Neuronal stem cell (in vitro differentiated cells): ENCODE measurements around the gene IFNA1.

ENCODE experiments used
- DNase-seq: peaks from one replicate; pipeline ENCODE4 v3.0.0-alpha.2; 2013; ENCODE audit warnings: low spot score
- H2AFZ ChIP-seq: one replicate; pipeline ENCODE4 v1.6.1; 2013; ENCODE audit warnings: mild to moderate bottlenecking, low read length, inconsistent platforms
- H2AK5ac ChIP-seq: 2 replicates; pipeline ENCODE4 v1.6.1; 2013; ENCODE audit warnings: low read depth, mild to moderate bottlenecking, inconsistent platforms, low read length, moderate library complexity, mixed read lengths
- H2BK120ac ChIP-seq: 2 replicates; pipeline ENCODE4 v1.6.1; 2013; ENCODE audit warnings: low read depth, mild to moderate bottlenecking, inconsistent platforms, low read length, moderate library complexity, mixed read lengths
- H2BK12ac ChIP-seq: one replicate; pipeline ENCODE4 v1.6.1; 2013; ENCODE audit warnings: low read length, inconsistent platforms
- H2BK15ac ChIP-seq: 2 replicates; pipeline ENCODE4 v1.6.1; 2013; ENCODE audit warnings: mild to moderate bottlenecking, low read length, inconsistent platforms, mixed read lengths
- H2BK5ac ChIP-seq: one replicate; pipeline ENCODE4 v1.6.1; 2013; ENCODE audit warnings: inconsistent platforms, mild to moderate bottlenecking, low read length, moderate library complexity
- H3K14ac ChIP-seq: one replicate; pipeline ENCODE4 v1.6.1; 2013; ENCODE audit warnings: low read length, inconsistent platforms
- H3K18ac ChIP-seq: 2 replicates; pipeline ENCODE4 v1.6.1; 2013; ENCODE audit warnings: low read length, inconsistent platforms
- H3K23ac ChIP-seq: 2 replicates; pipeline ENCODE4 v1.6.1; 2013; ENCODE audit warnings: low read depth, mild to moderate bottlenecking, mixed read lengths, low read length, inconsistent platforms; ENCODE audit not compliant: poor library complexity
- H3K27ac ChIP-seq: replicated peaks from 3 replicates; pipeline ENCODE4 v1.5.1; 2013; ENCODE audit warnings: low read length, inconsistent platforms
- H3K27me3 ChIP-seq, 3 experiments: 2 replicates each; pipeline ENCODE4 v1.6.1; 2013; ENCODE audit warnings: low read length in 3 of 3, mild to moderate bottlenecking in 2 of 3, inconsistent platforms in 1 of 3, low read depth in 1 of 3, mixed read lengths in 1 of 3, moderate library complexity in 1 of 3; ENCODE audit not compliant: control insufficient read depth in 3 of 3, insufficient read depth in 3 of 3
- H3K36me3 ChIP-seq, 2 donors: replicated peaks in 1 of 2; 2 replicates each; pipeline ENCODE4 v1.6.1; 2013; ENCODE audit warnings: low read length in 2 of 2; ENCODE audit not compliant: control insufficient read depth in 2 of 2, insufficient read depth in 2 of 2
- H3K4ac ChIP-seq: 2 replicates; pipeline ENCODE4 v1.6.1; 2013; ENCODE audit warnings: inconsistent platforms, mild to moderate bottlenecking, low read length, moderate library complexity
- H3K4me1 ChIP-seq, 2 donors: 1 replicate in 1 of 2; 2 replicates in 1 of 2; pipeline ENCODE4 v1.6.1; 2013; ENCODE audit warnings: low read length in 2 of 2, low read depth in 1 of 2; ENCODE audit not compliant: control insufficient read depth in 2 of 2, insufficient read depth in 1 of 2
- H3K4me2 ChIP-seq: one replicate; pipeline ENCODE4 v1.6.1; 2013; ENCODE audit warnings: mild to moderate bottlenecking, low read length, inconsistent platforms; ENCODE audit not compliant: insufficient read depth, poor library complexity, severe bottlenecking
- H3K4me3 ChIP-seq, 2 donors: 2 replicates each; pipeline ENCODE4 v1.5.1; 2013; ENCODE audit warnings: low read length in 2 of 2, mild to moderate bottlenecking in 2 of 2, inconsistent platforms in 1 of 2, moderate library complexity in 1 of 2
- H3K79me1 ChIP-seq: one replicate; pipeline ENCODE4 v1.6.1; 2013; ENCODE audit warnings: low read depth, mild to moderate bottlenecking, inconsistent platforms, low read length, moderate library complexity
- H3K9ac ChIP-seq: one replicate; pipeline ENCODE4 v1.6.1; 2013; ENCODE audit warnings: mild to moderate bottlenecking, low read depth, low read length, inconsistent platforms; ENCODE audit not compliant: poor library complexity
- H3K9me3 ChIP-seq, 2 donors: replicated peaks in 1 of 2; 2 replicates each; pipeline versions ENCODE3 to v1.6.1; 2013; ENCODE audit warnings: low read length in 2 of 2, mild to moderate bottlenecking in 2 of 2, inconsistent platforms in 1 of 2, low read depth in 1 of 2, mixed read lengths in 1 of 2, moderate library complexity in 1 of 2; ENCODE audit not compliant: control insufficient read depth in 2 of 2, insufficient read depth in 1 of 2
- H4K8ac ChIP-seq: one replicate; pipeline ENCODE4 v1.6.1; 2013; ENCODE audit warnings: low read depth, mild to moderate bottlenecking, inconsistent platforms, low read length, moderate library complexity
- H4K91ac ChIP-seq: one replicate; pipeline ENCODE4 v1.6.1; 2013; ENCODE audit warnings: low read length, low read depth, mild to moderate bottlenecking, inconsistent platforms; ENCODE audit not compliant: poor library complexity
- WGBS, 2 donors: extraction: QIAGEN DNeasy Blood & Tissue Kit; methylation state at CpG; one replicate each; pipeline ENCODE4 v1.1.7; 2013; ENCODE audit warnings: missing lambda C conversion rate in 2 of 2, mixed read lengths in 1 of 2; ENCODE audit not compliant: insufficient read length in 2 of 2, insufficient replicate concordance in 1 of 2; ENCODE audit errors: extremely low coverage in 2 of 2; 5-methylcytosine and 5-hydroxymethylcytosine counted together

IFNA1 gene

DNA sequence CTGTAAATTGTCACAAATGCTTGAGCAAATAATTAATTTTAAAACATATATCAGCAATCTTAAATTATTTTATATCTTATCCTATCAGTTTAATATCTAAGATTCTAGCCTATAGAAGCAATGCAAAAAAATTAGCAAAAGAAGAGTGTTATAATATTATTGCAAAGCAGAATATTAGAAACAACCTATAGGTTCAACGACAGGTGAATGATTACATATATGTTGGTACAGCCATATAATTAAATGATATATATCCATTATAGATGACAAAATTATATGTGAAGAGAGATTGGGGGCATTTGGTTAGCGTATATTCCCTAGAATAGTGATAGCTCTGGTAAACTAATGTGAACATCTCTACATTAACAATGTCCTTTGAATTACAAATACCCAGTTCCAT lies 42.0 kb downstream of the IFNA1 start, which contains the start of gene IFNE:
Gene IFNE, minus strand, starts transcription at position 101 of the 400 bp plus-strand sequence. CDS start 619 bp downstream, outside the sequence.
- Histone ChIP-seq H2BK120ac (no peak within 1 kb of the TSS), H2BK5ac (no peak within 1 kb of the TSS), H2BK12ac (no peak within 1 kb of the TSS), H3K14ac (no peak within 1 kb of the TSS), H2BK15ac (no peak within 1 kb of the TSS), H3K18ac (no peak within 1 kb of the TSS), H3K4ac (no peak within 1 kb of the TSS), H3K4me2 (no peak within 1 kb of the TSS), H4K91ac (no peak within 1 kb of the TSS), H3K36me3 (no peaks in the 10 kb centered on the region), H3K23ac (no peak within 1 kb of the TSS), H3K79me1 (no peaks in the 10 kb centered on the region), H3K4me3 (no peak within 1 kb of the TSS), H3K27me3 (no peaks in the 10 kb centered on the region), H4K8ac (no peak within 1 kb of the TSS), H3K9me3 (no peaks in the 10 kb centered on the region), H2AK5ac (no peak within 1 kb of the TSS), H2AFZ (no peak within 1 kb of the TSS), H3K27ac (no peak within 1 kb of the TSS), H3K9ac (no peak within 1 kb of the TSS), H3K4me1 (no peaks in the 10 kb centered on the region)
- WGBS, 2 donors = no CpG with 5 or more reads among the region's 2 CpGs
- DNase-seq = no peak
